DMS53 treated with DMSO at 0.1 percent for 48 hours (cell line): ENCODE data around the gene LIX1L.
"Not testable (repeated sequence)": the region's sequence is repeated elsewhere in the genome, so short reads cannot be mapped to it uniquely, and the experiment has no call there.

Experiments used
- DNase-seq: peaks from one replicate; lab custom pipeline; 2025; ENCODE audit not compliant: unreplicated experiment; lab: John Stamatoyannopoulos, UW

The LIX1L gene

GRCh38 chr1:145937436-145937835 lies 20.4 kb downstream of the LIX1L start:
- no peak for DNase-seq

GRCh38 chr1:145936247-145936646 lies 21.6 kb downstream of the LIX1L start:
- DNase-seq = no peak

- DNase-seq = no peak
Measured at GRCh38 chr1:145935708-145936107, 22.1 kb downstream of the LIX1L start.

- DNase-seq = not testable (repeated sequence)
Measured at GRCh38 chr1:145932522-145933009, 25.3 kb downstream of the LIX1L start.

GRCh38 chr1:145927916-145928643 lies 29.7 kb downstream of the LIX1L start:
- no peak for DNase-seq

GRCh38 chr1:145927063-145927886 lies 30.5 kb downstream of the LIX1L start, which contains the start of gene RBM8A:
RBM8A (minus strand) TSS chr1:145927484; CDS start chr1:145927426, 58 bp downstream.
- DNase-seq = peak; percentile 97

- DNase-seq = no peak
Measured at GRCh38 chr1:145926686-145927062, 31.1 kb downstream of the LIX1L start.

- DNase-seq = no peak
Measured at GRCh38 chr1:145922266-145922665, 35.6 kb downstream of the LIX1L start.

GRCh38 chr1:145920297-145920696 lies 37.5 kb downstream of the LIX1L start:
- DNase-seq = not testable (repeated sequence)

GRCh38 chr1:145918992-145919939 lies 38.6 kb downstream of the LIX1L start:
- DNase-seq = peak; percentile 43

GRCh38 chr1:145918144-145918991 lies 39.4 kb downstream of the LIX1L start, which contains the start of gene PEX11B:
PEX11B (minus strand) TSS chr1:145918717; CDS start chr1:145918688, 29 bp downstream.
- DNase-seq = peak; percentile 80

- no peak for DNase-seq
Measured at GRCh38 chr1:145917595-145917994, 40.2 kb downstream of the LIX1L start.

- DNase-seq = no peak
Measured at GRCh38 chr1:145916745-145917144, 41.1 kb downstream of the LIX1L start.

GRCh38 chr1:145912128-145912641 lies 45.6 kb downstream of the LIX1L start:
- no peak for DNase-seq

- no peak for DNase-seq
Measured at GRCh38 chr1:145908653-145909052, 49.2 kb downstream of the LIX1L start.

GRCh38 chr1:145906954-145907753 lies 50.7 kb downstream of the LIX1L start:
- no peak for DNase-seq

- DNase-seq = no peak
Measured at GRCh38 chr1:145901312-145902021, 56.4 kb downstream of the LIX1L start.

GRCh38 chr1:145898756-145899155 lies 59.1 kb downstream of the LIX1L start:
- no peak for DNase-seq
